ENCODE measurements around the gene ZCCHC7.
"Not testable (repeated sequence)": the region's sequence is repeated elsewhere in the genome, so short reads cannot be mapped to it uniquely, and the experiment has no call there.

Gene ZCCHC7

GRCh38 chr9:37248651-37249163 is 128.3 kb downstream of the ZCCHC7 start:
- no peak for DNase-seq (ENCODE audit: low read depth in 4 of 4, low spot score in 1 of 4)

DNA sequence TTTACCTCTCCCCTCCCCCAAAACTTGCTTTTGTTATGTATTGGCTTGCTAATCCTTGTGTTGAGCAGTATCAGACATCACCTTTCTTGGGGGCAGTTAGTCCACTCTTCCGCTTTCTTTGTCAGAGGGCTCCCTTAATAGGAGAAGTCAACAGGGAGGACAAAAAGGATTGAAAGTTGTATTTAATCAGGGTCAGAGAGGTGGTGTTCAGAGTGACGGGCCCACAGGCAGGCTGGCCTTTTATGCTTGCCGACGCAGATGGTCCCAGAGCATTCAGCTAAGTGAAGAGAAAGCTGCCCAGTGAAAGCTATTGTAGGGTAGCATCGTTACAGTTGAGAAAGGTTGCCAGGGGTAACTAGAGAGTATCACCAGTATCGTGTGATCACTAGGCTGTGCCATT is 131.1 kb downstream of the ZCCHC7 start:
- no peak for DNase-seq (ENCODE audit: low read depth in 4 of 4, low spot score in 1 of 4)

DNA sequence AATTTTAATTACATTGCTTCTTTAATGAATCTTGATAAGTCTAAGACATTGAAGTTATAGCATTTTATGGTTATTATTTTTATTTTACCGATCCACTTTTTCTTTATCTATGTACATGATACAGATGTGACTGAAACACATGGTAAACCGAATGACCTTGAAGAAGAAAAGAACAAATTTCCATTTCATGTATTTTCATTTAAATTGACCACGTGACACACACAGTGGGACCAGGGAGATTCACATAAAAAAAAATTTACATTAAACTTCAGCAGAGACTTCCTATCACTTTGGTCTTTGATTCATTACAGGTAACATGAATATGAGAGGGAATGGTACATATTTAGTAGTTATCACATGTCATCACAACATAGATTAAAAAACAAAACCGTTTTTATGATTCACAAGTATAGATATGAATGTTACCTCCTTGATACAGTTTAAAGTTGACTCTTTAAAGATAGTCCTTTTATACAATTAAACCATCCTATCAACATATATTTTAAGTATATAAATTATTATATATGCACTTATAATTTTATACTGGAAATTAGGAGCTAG is 133.1 kb downstream of the ZCCHC7 start:
- DNase-seq (ENCODE audit: low read depth in 4 of 4, low spot score in 1 of 4), result no peak

- DNase-seq (ENCODE audit: low read depth in 4 of 4, low spot score in 1 of 4), result no peak
Observed at GRCh38 chr9:37255187-37255586, 134.8 kb downstream of the ZCCHC7 start.

- no peak for DNase-seq (ENCODE audit: low read depth in 4 of 4, low spot score in 1 of 4)
Observed at GRCh38 chr9:37255944-37256862, 135.8 kb downstream of the ZCCHC7 start.

DNA sequence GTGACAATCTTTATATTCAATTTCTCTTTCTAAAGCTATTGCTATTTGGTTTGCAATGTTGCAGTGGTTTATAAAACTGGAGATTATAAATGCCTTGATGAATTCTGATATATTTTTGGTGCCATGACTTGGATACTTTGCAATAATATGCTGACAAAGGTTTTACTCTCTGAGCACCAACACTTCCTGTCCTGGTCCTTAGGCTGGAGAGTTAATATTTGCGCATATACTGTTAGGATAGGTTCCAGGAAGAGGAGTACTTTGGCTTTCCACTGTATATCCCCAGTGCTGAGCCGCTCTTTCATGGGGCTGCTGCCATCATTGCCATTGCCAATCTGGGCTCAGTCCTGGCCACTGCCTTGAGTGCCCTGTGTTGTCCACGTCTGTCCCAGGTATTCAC is 139.6 kb downstream of the ZCCHC7 start:
- DNase-seq (ENCODE audit: low read depth in 4 of 4, low spot score in 1 of 4), result no peak

DNA sequence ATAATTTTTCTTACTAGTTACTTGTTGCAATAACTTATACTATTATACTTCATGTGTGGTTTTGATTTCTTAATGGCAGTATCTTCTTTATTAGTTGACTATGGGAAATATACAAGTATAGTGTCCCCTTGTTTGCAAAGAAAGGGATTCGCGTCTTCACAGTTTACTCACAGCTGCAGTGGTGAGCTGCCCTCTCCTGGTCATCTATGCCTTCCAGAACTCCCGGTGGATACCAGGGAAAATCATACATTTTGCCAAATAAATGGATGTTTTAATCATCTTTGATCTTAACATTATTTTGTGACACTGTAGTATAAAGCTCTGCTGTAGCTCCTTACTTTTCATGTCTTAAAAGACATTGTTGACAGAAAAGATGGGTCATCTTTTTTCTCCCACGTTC is 142.0 kb downstream of the ZCCHC7 start:
- DNase-seq (ENCODE audit: low read depth in 4 of 4, low spot score in 1 of 4), result no peak

- DNase-seq (ENCODE audit: low read depth in 4 of 4, low spot score in 1 of 4), result no peak
Observed at GRCh38 chr9:37264539-37264938, 144.2 kb downstream of the ZCCHC7 start.

- no peak for DNase-seq (ENCODE audit: low read depth in 4 of 4, low spot score in 1 of 4)
Observed at GRCh38 chr9:37266630-37267029, 146.3 kb downstream of the ZCCHC7 start.

DNA sequence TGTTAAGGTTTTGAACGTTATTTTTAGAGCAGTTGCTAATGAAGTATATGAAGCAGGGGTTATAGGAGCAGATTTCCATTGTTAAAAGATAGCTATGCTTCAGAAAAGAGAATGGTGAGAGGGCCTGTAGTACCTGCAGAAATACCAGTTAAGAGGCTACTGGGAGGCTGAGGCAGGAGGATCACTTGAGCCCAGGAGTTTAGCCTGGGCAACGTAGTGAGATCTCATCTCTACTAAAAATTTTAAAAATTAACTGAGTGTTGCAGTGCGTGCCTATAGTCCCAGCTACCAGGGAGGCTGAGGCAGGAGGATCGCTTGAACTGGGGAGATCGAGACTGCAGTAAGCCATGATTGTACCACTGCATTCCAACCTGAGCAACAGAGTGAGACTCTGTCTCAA is 148.8 kb downstream of the ZCCHC7 start:
- no peak for DNase-seq (ENCODE audit: low read depth in 4 of 4, low spot score in 1 of 4)

GRCh38 chr9:37271679-37272078 is 151.3 kb downstream of the ZCCHC7 start:
- no peak for DNase-seq (ENCODE audit: low read depth in 4 of 4, low spot score in 1 of 4)

GRCh38 chr9:37273595-37273994 is 153.2 kb downstream of the ZCCHC7 start:
- DNase-seq (ENCODE audit: low read depth in 4 of 4, low spot score in 1 of 4), result no peak

DNA sequence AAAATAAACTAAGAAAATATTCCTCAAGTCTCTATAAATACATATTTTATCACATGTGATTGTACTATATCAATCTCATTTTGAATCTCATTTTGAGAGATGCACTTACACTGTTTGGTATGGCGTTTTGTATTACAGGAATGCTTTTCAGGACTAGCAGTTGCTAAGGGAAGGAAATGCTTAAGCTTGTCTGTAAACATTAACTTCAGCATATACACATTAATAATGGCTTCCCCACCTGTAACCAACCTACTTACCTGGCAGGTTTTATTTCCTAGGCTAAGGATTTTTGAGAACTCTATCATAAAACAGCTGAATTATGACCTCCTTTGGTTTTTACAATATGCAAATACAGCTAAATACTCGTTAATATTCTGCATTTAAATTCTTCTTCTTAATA is 161.2 kb downstream of the ZCCHC7 start:
- DNase-seq (ENCODE audit: low read depth in 4 of 4, low spot score in 1 of 4), result no peak

DNA sequence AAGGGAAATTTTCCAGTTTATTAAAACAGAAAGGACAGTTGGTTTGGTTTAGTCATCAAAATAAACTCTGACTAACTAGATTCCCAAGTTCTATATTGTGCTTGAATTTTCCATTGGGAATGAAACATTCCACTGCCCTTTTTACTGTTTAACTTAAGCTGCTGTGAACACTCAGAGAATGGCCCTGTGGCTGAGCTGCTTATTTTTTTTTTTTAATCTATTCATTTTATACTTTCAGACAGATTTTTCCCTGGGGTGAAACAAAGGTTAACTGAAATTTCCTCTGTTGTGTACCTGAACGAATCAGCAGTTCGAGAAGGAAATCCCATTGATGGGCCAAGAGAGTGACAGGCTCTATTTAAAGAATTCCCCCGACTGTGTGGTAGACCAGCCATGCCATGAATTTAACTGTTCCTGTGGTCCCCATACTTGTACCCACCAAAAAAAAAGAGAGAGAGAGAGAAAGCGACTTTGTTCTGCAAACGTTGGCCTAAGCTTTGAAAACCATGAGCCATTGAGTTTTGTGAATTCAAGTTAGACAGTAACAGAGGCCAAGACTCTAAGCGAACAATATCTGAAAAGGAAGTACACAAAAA is 163.5 kb downstream of the ZCCHC7 start:
- DNase-seq (ENCODE audit: low read depth in 4 of 4, low spot score in 1 of 4), result no peak

DNA sequence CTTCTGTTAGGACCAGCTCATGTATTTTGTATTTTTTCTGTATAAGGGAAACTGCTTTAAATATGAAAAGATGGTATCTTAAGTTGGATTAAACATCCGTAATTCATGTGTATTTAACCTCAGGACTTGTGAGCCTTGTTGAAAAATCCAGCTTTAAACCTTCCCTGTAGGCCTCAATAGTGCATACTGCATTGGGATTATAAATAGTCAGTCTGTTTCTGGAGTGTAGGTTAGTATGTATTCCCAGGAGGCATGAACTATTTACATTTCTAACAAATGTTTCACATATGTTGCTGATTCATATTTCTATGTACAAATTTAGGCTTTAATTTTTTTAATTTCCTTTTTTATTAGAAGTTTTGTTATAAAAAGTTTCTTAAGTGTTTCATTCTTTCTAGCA is 164.3 kb downstream of the ZCCHC7 start:
- no peak for DNase-seq (ENCODE audit: low read depth in 4 of 4, low spot score in 1 of 4)

DNA sequence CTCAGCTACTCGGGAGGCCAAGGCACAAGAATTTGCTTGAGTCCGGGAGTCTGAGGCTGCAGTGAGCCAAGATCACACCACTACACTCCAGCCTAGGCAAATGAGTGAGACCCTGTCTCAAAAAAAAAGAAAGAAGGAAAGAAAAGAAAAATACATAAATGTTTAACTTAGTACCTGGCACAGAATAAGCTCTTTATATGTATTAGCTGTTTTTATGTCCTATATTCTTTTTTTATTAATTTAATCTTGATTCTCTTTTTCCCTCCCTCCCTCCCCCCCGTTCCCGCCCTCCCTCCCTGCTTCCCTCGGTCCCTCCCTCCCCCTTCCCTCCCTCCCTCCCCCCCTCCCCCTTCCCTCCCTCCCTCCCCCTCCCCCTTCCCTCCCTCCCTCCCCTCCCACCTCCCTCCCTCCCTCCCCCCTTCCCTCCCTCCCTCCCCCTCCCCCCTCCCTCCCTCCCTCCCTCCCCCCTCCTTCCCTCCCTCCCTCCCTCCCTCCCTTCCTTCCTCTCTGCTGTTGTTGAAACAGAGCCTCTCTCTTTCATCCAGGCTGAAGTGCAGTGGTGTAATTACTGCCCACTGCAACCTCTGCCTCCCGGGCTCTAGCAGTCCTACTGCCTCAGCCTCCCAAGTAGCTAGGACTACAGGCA is 166.3 kb downstream of the ZCCHC7 start:
- DNase-seq (ENCODE audit: low read depth in 4 of 4, low spot score in 1 of 4), result no peak

GRCh38 chr9:37287317-37287716 is 166.9 kb downstream of the ZCCHC7 start:
- DNase-seq (ENCODE audit: low read depth in 4 of 4, low spot score in 1 of 4), result no peak

- DNase-seq (ENCODE audit: low read depth in 4 of 4, low spot score in 1 of 4), result no peak
Observed at GRCh38 chr9:37289631-37290030, 169.3 kb downstream of the ZCCHC7 start.

DNA sequence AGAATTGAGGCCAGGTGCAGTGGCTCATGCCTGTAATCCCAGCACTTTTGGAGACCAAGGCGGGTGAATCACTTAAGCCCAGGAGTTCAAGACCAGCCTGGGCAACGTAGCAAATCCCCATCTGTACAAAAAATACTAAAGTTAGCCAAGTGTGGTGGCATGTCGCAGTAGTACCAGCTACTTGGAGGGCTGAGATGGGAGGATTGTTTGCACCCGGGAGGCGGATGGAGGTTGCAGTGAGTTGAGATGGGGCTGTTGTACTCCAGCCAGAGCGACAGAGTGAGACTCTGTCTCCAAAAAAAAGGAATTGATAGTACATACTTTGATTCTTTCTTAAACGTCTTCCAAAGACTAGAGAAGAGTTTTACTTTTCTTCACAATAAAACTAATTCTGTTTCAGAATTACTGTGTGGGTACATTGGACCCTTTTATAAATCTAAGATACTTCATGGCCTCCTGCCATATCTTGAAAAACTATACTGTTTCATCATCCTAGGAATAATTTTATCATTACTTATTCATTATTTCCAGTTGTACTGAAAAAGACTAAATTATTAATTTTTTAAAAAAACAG is 170.1 kb downstream of the ZCCHC7 start:
- DNase-seq (ENCODE audit: low read depth in 4 of 4, low spot score in 1 of 4), result no peak

DNA sequence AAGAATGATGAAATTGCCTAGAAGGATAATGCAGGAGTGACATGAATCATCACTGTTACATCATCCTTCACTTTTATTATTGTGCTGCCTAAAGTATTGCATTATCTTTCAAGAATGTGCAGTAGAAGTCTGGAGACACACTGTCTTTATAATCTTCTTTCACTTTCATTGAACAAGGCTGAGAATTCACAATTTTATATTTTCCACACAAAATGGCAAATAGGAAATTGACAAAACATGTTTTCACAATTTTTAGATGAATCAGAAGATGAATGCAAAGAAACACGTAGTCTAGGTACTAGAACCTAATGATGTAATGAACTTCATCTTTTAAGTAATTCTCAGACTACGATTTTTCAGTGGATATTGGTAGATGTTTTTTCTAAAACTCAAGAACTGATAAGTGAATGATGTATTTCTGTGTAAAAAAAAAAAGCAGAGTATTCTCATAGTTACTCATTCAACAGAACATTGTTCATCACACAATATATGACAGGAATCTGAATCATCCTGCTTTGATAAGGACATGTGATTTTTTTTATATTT is 170.6 kb downstream of the ZCCHC7 start:
- DNase-seq (ENCODE audit: low read depth in 4 of 4, low spot score in 1 of 4), result no peak

- not testable (repeated sequence) for DNase-seq (ENCODE audit: low read depth in 4 of 4, low spot score in 1 of 4)
Observed at GRCh38 chr9:37291612-37292238, 171.4 kb downstream of the ZCCHC7 start.

Data from stimulated activated CD4-positive, alpha-beta T cell treated with anti-CD3 and anti-CD28 coated beads, Interleukin-1b, Interleukin-23, amount 100 ng/mL, for 24 hours (primary cell).